AML-193 (cell line): ENCODE data around the gene BDKRB2.

ENCODE experiments used
- DNase-seq, 2 experiments: peaks; one replicate each; lab custom pipeline; 2025; lab: John Stamatoyannopoulos, UW

BDKRB2 gene

DNA sequence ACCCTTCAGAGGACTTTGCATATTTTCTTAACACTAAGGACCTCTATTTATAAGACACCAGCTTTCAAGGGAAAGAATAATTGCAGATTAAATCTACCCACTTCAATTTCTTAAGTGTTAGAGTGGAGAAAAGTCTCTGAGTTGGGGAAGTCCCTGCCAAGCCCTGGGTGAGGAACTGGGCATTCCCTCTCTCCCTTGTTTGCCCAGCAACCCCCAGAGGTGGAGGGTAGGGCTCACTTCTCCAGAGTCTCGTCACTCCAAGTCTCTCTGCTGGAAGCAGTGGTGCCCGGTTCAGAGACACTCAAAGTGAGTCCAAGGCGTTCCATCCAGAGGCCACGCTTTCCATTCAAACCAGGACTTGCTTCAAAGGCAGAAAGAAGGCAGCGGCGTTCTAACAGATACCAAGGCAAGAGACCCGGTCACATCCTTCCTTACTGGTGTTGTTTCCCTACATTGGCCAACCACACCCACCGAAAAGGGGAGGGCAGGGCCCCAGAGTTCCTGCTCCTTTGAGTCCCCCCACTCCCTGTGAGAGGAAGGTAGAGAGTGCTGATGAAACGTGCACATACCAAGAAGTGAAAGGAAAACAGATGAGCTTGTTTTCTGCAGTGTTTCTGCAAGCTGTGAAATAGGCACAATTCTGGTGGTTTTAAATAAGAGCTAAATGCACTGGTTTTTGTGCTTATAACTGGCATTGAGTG lies 6.1 kb upstream of the BDKRB2 start:
- DNase-seq: no peak

GRCh38 chr14:96201157-96201556 lies 3.5 kb upstream of the BDKRB2 start:
- DNase-seq: no peak

GRCh38 chr14:96201965-96202364 lies 2.7 kb upstream of the BDKRB2 start:
- DNase-seq: no peak

GRCh38 chr14:96202441-96203094 lies 2.1 kb upstream of the BDKRB2 start:
- no peak for DNase-seq

- no peak for DNase-seq
Observed at GRCh38 chr14:96203116-96203515, 1.5 kb upstream of the BDKRB2 start.

DNA sequence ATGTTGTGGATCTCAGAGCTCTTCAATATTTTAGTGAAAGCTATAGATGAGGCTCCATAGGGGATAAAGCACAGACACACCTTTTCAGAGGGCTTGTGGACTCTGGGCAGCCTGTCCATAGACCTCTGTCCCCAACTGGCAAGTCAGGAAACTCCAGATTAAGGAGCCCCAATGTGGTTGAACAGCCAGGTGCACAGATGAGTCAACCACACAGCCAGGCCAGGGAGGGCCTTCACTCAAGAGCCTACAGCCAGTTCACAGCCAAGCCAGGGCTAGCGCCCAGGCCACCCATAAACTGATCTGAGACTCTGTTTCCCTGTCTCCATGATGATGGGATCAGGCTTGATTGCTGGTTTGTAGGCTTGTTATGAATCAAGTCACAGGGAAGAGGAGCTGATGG lies 1.0 kb upstream of the BDKRB2 start:
- DNase-seq: no peak

- no peak for DNase-seq
Observed at GRCh38 chr14:96205059-96205977, 679 bp downstream of the BDKRB2 start.

DNA sequence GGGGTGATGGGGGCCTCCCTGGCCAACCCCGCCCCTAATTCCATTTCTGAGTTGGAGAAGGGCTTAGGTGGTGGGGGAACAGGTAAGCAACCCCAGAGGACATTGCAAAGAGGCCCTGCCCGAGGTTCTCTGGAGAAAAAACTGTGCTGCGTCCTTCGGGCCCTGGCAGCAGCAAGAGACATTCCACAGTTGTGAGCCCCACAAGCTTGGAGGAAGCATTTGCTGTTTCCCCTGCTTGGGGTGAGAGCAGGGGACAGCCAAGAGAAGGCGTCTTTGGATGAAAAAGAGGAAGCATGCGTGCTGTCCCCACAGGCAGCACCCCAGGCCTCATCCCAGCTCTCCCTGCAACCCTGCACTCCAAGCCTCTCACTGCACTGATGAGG lies 1.3 kb downstream of the BDKRB2 start:
- no peak for DNase-seq

GRCh38 chr14:96206461-96206860 lies 1.8 kb downstream of the BDKRB2 start:
- DNase-seq: no peak

- DNase-seq: no peak
Observed at GRCh38 chr14:96207686-96208085, 3.0 kb downstream of the BDKRB2 start.

- no peak for DNase-seq
Observed at GRCh38 chr14:96208739-96209138, 4.1 kb downstream of the BDKRB2 start.

DNA sequence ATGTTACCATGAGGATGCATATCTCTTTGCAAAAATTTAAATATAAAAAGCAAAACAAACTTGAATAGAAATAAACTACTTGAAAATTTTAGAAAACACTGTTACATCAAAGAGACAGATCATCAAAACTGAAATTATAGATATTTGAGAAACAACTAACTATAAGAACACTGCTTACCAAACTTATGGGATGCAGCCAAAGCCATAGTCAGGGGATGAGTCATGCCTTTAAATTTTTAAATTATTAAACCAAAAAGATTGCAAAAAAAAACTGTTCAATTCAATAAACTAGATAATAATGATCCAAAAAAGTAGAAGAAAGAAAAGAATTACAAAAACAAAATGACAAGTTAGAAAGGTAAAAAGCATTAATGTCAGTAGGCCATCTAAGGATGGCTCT lies 7.5 kb downstream of the BDKRB2 start:
- DNase-seq: no peak

- no peak for DNase-seq
Observed at GRCh38 chr14:96212896-96213295, 8.3 kb downstream of the BDKRB2 start.

GRCh38 chr14:96213871-96214465 lies 9.3 kb downstream of the BDKRB2 start:
- no peak for DNase-seq

GRCh38 chr14:96214793-96215192 lies 10.2 kb downstream of the BDKRB2 start:
- no peak for DNase-seq

DNA sequence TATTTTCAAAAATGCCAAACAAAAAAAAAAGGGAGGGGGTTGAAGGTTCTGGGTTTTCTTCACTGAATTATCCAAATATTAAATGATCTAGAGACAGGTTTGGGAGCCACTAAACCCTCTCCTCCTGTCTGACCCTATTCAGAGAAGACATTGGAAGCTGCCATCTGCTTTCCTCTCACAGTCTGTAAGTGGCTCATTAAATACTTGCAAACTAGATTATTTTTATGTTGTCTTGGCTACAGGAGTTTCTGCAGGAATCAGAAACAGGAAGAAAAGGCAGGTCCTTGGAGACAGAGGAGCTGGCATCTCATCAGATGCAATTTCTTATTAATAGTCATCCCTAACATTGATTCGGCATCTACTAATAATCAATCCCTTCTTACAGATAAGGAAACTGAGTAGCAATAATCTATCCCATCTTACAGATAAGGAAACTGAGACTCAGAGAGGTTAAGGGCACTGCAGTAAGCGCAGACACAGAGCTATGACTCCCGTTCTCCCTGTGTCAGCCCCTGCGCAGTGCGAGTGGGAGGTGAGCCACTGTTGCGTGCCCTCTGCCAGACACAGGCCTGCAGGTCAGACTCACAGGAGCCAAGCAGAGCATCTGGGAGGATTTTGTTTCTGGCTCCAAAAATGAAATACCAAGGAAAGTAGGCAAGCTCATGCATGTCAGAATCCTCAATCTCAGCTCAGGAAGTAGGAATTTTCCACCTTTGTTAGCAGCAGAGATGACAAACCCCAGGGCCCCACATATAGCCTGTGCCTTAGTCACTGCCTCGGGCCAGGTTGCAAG lies 11.0 kb downstream of the BDKRB2 start:
- no peak for DNase-seq

GRCh38 chr14:96216627-96217026 lies 12.0 kb downstream of the BDKRB2 start:
- DNase-seq: no peak

- no peak for DNase-seq
Observed at GRCh38 chr14:96217376-96217913, 12.8 kb downstream of the BDKRB2 start.

GRCh38 chr14:96221109-96221650 lies 16.5 kb downstream of the BDKRB2 start:
- DNase-seq: no peak

DNA sequence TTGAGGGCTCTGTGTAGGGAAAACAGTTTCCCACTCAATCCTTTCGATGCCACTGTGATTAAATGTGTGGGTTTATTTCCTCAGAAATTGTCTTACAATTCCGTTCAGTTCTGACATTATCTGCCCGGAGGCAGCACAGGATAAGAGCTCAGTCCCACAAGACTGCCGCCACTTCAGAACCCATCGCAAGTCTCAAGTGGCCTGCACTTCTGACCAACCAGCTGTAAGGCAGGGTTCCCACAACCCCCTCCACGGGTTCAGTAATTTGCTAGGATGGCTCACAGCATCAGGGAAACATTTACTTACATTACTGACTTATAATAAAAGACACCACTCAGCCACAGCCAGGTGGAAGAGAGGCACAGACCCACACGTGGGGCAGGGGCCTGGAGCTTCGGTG lies 17.2 kb downstream of the BDKRB2 start:
- DNase-seq: no peak

DNA sequence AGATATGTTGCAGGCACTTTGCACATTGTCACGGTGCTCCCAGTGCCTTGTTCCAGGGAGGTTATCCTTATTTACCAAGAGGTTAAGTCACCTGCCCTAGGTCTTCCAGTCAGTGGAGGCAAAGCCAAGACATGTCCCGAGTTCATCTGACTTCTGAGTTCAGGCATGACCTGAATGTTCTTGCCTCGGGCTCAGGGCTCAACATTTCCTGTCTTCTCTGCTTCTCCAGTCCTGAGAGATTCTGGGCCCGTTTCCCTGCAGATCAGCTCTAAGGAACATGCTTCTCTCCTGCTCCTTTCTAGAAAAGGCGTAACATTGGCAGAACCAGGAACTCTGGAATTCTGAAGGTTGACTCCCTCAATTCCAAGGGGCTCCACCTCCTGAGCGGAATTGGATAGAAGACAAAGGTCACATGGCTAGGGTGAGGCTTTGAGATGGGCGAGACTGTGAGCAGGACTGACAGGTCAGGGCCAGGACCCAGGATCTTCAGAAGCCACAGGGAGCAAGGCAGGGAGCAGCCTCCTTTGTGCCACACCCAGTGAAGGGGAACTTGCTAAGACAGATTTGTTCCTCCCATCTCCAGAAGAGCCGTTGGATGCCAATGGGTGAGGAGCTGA lies 19.9 kb downstream of the BDKRB2 start:
- DNase-seq: no peak
